Myocyte (in vitro differentiated cells): Measurements from ENCODE around the gene SGK1. TPM values are rescaled to one million over a fixed set of nuclear protein-coding genes. Genes with fewer than 3 reads are reported as not detected.
A peak's percentile ranks its signal among the peaks of the same experiment; 100 is the strongest.
"Not testable (repeated sequence)": the region's sequence is repeated elsewhere in the genome, so short reads cannot be mapped to it uniquely, and the experiment has no call there.

Experiments
- DNase-seq: peaks from one replicate; pipeline ENCODE4 v3.0.0-alpha.2; 2012; ENCODE audit warnings: low read depth
- total RNA-seq: library from RNA; depleted of rRNA; stranded (reverse); fragments of >200 nt; gene quantifications from 2 replicates; pipeline ENCODE4 v1.2.3, GENCODE V29; 2014

The SGK1 gene
- total RNA-seq, 1 donor from 2014 or later = 28.0 TPM

GRCh38 chr6:134254118-134254517, 63.8 kb downstream of the SGK1 start:
- no peak for DNase-seq

- no peak for DNase-seq
Measured at GRCh38 chr6:134253681-134254080, 64.2 kb downstream of the SGK1 start.

GRCh38 chr6:134251320-134251719, 66.6 kb downstream of the SGK1 start:
- no peak for DNase-seq

- no peak for DNase-seq
Measured at GRCh38 chr6:134250776-134251175, 67.1 kb downstream of the SGK1 start.

- DNase-seq = no peak
Measured at GRCh38 chr6:134249759-134250602, 67.9 kb downstream of the SGK1 start.

GRCh38 chr6:134249239-134249758, 68.6 kb downstream of the SGK1 start:
- DNase-seq = no peak

GRCh38 chr6:134247844-134248580, 69.9 kb downstream of the SGK1 start:
- DNase-seq = peak; percentile 57

- peak; percentile 74 for DNase-seq
Measured at GRCh38 chr6:134247231-134247833, 70.6 kb downstream of the SGK1 start.

- DNase-seq = no peak
Measured at GRCh38 chr6:134245706-134246105, 72.2 kb downstream of the SGK1 start.

GRCh38 chr6:134245041-134245440, 72.9 kb downstream of the SGK1 start:
- no peak for DNase-seq

GRCh38 chr6:134240665-134241431, 77.1 kb downstream of the SGK1 start:
- no peak for DNase-seq

- peak; percentile 17 for DNase-seq
Measured at GRCh38 chr6:134238960-134239795, 78.7 kb downstream of the SGK1 start.

- no peak for DNase-seq
Measured at GRCh38 chr6:134238006-134238405, 79.9 kb downstream of the SGK1 start.

GRCh38 chr6:134235937-134236751, 81.8 kb downstream of the SGK1 start:
- DNase-seq = no peak

GRCh38 chr6:134235334-134235733, 82.6 kb downstream of the SGK1 start:
- not testable (repeated sequence) for DNase-seq

- DNase-seq = no peak
Measured at GRCh38 chr6:134233180-134233955, 84.5 kb downstream of the SGK1 start.

GRCh38 chr6:134230940-134231339, 87.0 kb downstream of the SGK1 start:
- DNase-seq = no peak

GRCh38 chr6:134230087-134230700, 87.7 kb downstream of the SGK1 start:
- DNase-seq = no peak
